Common myeloid progenitor, CD34-positive (primary cell): Measurements from ENCODE around the gene ANO4.

Experiments
- CTCF ChIA-PET: fragments of 350-600 bp; sonication (Branson Sonifier 250); formaldehyde crosslinking; loops from one replicate; lab custom pipeline; 2021; ENCODE audit warnings: antibody characterized with exemption; lab: Charles Lee
- POLR2A ChIA-PET: fragments of 350-600 bp; sonication (Branson Sonifier 250); formaldehyde crosslinking; loops from one replicate; lab custom pipeline; 2021; ENCODE audit warnings: antibody characterized with exemption; lab: Charles Lee
- DNase-seq, 3 donors: peaks; one replicate each; pipeline versions ENCODE4 v3.0.0 to v3.0.0-alpha.2; 2013
- H3K27ac ChIP-seq, 2 experiments: 1 replicate in 1 of 2; 2 replicates in 1 of 2; pipeline ENCODE4 v1.7.0; 2013; ENCODE audit warnings: inconsistent platforms in 2 of 2, low read length in 2 of 2, mild to moderate bottlenecking in 2 of 2, low read depth in 1 of 2, moderate library complexity in 1 of 2; ENCODE audit not compliant: severe bottlenecking in 2 of 2, insufficient read depth in 1 of 2, poor library complexity in 1 of 2
- H3K27me3 ChIP-seq, 5 experiments: replicated peaks in 2 of 5; 1 replicate in 3 of 5; 2 replicates in 2 of 5; pipeline versions ENCODE4 v1.6.1 to v1.7.0; 2013; ENCODE audit warnings: low read length in 4 of 5, mild to moderate bottlenecking in 2 of 5, moderate library complexity in 2 of 5, inconsistent platforms in 1 of 5; ENCODE audit not compliant: insufficient read depth in 5 of 5, control insufficient read depth in 4 of 5
- H3K36me3 ChIP-seq, 4 experiments: 1 replicate in 2 of 4; 2 replicates in 2 of 4; pipeline versions ENCODE4 v1.6.1 to v1.7.0; 2013; ENCODE audit warnings: low read length in 3 of 4, control low read depth in 1 of 4, mild to moderate bottlenecking in 1 of 4; ENCODE audit not compliant: control insufficient read depth in 4 of 4, insufficient read depth in 4 of 4
- H3K4me1 ChIP-seq, 4 experiments: 1 replicate in 3 of 4; 2 replicates in 1 of 4; pipeline versions ENCODE4 v1.6.1 to v1.7.1; 2013; ENCODE audit warnings: low read length in 3 of 4, mild to moderate bottlenecking in 3 of 4, control low read depth in 1 of 4, inconsistent platforms in 1 of 4, moderate library complexity in 1 of 4; ENCODE audit not compliant: control insufficient read depth in 4 of 4, insufficient read depth in 4 of 4; ENCODE audit errors: control extremely low read depth in 1 of 4
- H3K4me3 ChIP-seq, 7 experiments: 1 replicate in 4 of 7; 2 replicates in 3 of 7; pipeline versions ENCODE4 v1.5.1 to v1.7.0; 2013; ENCODE audit warnings: mild to moderate bottlenecking in 7 of 7, low read length in 6 of 7, moderate library complexity in 6 of 7, inconsistent platforms in 2 of 7, low read depth in 2 of 7, control low read depth in 1 of 7; ENCODE audit not compliant: insufficient read depth in 4 of 7, control insufficient read depth in 1 of 7; ENCODE audit errors: extremely low read depth in 1 of 7
- H3K9me3 ChIP-seq, 5 experiments: 1 replicate in 4 of 5; 2 replicates in 1 of 5; pipeline versions ENCODE4 v1.6.1 to v1.7.1; 2013; ENCODE audit warnings: low read length in 4 of 5, mild to moderate bottlenecking in 2 of 5, inconsistent platforms in 1 of 5, low read depth in 1 of 5, moderate library complexity in 1 of 5; ENCODE audit not compliant: control insufficient read depth in 4 of 5, insufficient read depth in 2 of 5; ENCODE audit errors: control extremely low read depth in 1 of 5
- WGBS: methylation state at CpG from one replicate; pipeline ENCODE4 v1.1.5; 2013; ENCODE audit not compliant: insufficient coverage; 5-methylcytosine and 5-hydroxymethylcytosine counted together

ANO4 gene

GRCh38 chr12:101166866-101167265 is 372.3 kb downstream of the ANO4 start:
- POLR2A ChIA-PET: no interaction called here
- CTCF ChIA-PET: interaction anchor here (1.1 kb wide), 1 partner anchor 11 kb away, joined by 3 read pairs; no protein-coding TSS in a partner anchor
- Histone ChIP-seq H3K36me3 (no peaks in the 10 kb centered on the region), H3K4me3 (no peak overlapping the region), H3K4me1 (no peaks in the 10 kb centered on the region), H3K9me3 (no peaks in the 10 kb centered on the region), H3K27me3 (peaks cover 0 to 3% (median 0%) of the 10 kb centered on the region in 5 experiments), H3K27ac (no peak overlapping the region)
- WGBS: 100% methylated on average over 2 of the region's 5 CpGs
- DNase-seq: no peak

- no peak overlapping the region for H3K27ac ChIP-seq
- POLR2A ChIA-PET: no interaction called here
- WGBS: 100% methylated on average over 5 of the region's 5 CpGs
- no peaks in the 10 kb centered on the region for H3K4me1 ChIP-seq
- no peaks in the 10 kb centered on the region for H3K9me3 ChIP-seq
- no peak for DNase-seq
- CTCF ChIA-PET: no interaction called here
- peaks cover 0 to 3% (median 0%) of the 10 kb centered on the region in 5 experiments for H3K27me3 ChIP-seq
- H3K36me3 ChIP-seq: no peaks in the 10 kb centered on the region
- no peak overlapping the region for H3K4me3 ChIP-seq
Measured at GRCh38 chr12:101168001-101168400, 373.4 kb downstream of the ANO4 start.

- Histone ChIP-seq H3K36me3 (no peaks in the 10 kb centered on the region), H3K9me3 (peaks cover 0 to 3% (median 0%) of the 10 kb centered on the region in 5 experiments), H3K4me1 (no peaks in the 10 kb centered on the region), H3K4me3 (no peak overlapping the region), H3K27ac (no peak overlapping the region), H3K27me3 (no peaks in the 10 kb centered on the region)
- no peak for DNase-seq
- WGBS: 53% methylated on average over 5 of the region's 5 CpGs
- ChIA-PET CTCF (no interaction called here), POLR2A (no interaction called here)
Measured at GRCh38 chr12:101172316-101172715, 377.7 kb downstream of the ANO4 start.

GRCh38 chr12:101173197-101173749 is 378.7 kb downstream of the ANO4 start:
- H3K27ac ChIP-seq: no peak overlapping the region
- H3K4me1 ChIP-seq: no peaks in the 10 kb centered on the region
- H3K4me3 ChIP-seq: no peak overlapping the region
- H3K27me3 ChIP-seq: no peaks in the 10 kb centered on the region
- WGBS: 92% methylated on average over 7 of the region's 7 CpGs
- DNase-seq: no peak
- ChIA-PET CTCF (no interaction called here), POLR2A (no interaction called here)
- peaks cover 0 to 3% (median 0%) of the 10 kb centered on the region in 5 experiments for H3K9me3 ChIP-seq
- no peaks in the 10 kb centered on the region for H3K36me3 ChIP-seq

GRCh38 chr12:101174541-101174940 is 380.0 kb downstream of the ANO4 start:
- Histone ChIP-seq H3K4me3 (no peak overlapping the region), H3K36me3 (no peaks in the 10 kb centered on the region), H3K9me3 (peaks cover 0 to 3% (median 0%) of the 10 kb centered on the region in 5 experiments), H3K27ac (no peak overlapping the region), H3K27me3 (no peaks in the 10 kb centered on the region), H3K4me1 (no peaks in the 10 kb centered on the region)
- no peak for DNase-seq
- 100% methylated on average over 3 of the region's 3 CpGs for WGBS
- ChIA-PET POLR2A (no interaction called here), CTCF (no interaction called here)
